ENCODE results near the gene MITF. TPM values are rescaled to one million over a fixed set of nuclear protein-coding genes. Genes with fewer than 3 reads are reported as not detected.

MITF gene
- total and polyA plus RNA-seq, 2 of the 4 experiments (the other 2 are of a cell fraction) = 6.5 to 16.7 TPM

- Histone ChIP-seq H3K4me3 (ENCODE audit: insufficient read depth, low read depth, low read length) (no peak overlapping the region), H3K9ac (ENCODE audit: low read depth, low read length) (no peak overlapping the region), H2BK120ac (ENCODE audit: low read depth, low read length) (no peak overlapping the region), H2BK15ac (ENCODE audit: low read depth, low read length) (no peak overlapping the region), H3K4me1 (ENCODE audit: control insufficient read depth, insufficient read depth, low read length) (peaks cover 2% of the 10 kb centered on the region), H3K23ac (ENCODE audit: low read depth, low read length) (no peak overlapping the region), H3K4me2 (ENCODE audit: low read depth, low read length) (no peak overlapping the region), H3K56ac (ENCODE audit: extremely low read depth, insufficient read depth, low read length) (no peak overlapping the region), H4K20me1 (ENCODE audit: insufficient read depth, low read length) (no peaks in the 10 kb centered on the region), H3K4ac (ENCODE audit: low read depth, low read length) (no peak overlapping the region), H3K36me3 (ENCODE audit: control insufficient read depth, insufficient read depth, low read length) (no peaks in the 10 kb centered on the region), H3K27ac (ENCODE audit: insufficient read depth, low read length) (no peak overlapping the region), H2BK20ac (ENCODE audit: low read depth, low read length) (no peak overlapping the region), H2BK5ac (ENCODE audit: low read depth, low read length, poor library complexity, severe bottlenecking) (no peak overlapping the region), H4K8ac (ENCODE audit: low read depth in 2 of 2, low read length in 2 of 2) (no peak overlapping the region), H3K79me1 (ENCODE audit: low read depth in 1 of 2, low read length in 2 of 2) (peaks cover 25 to 36% of the 10 kb centered on the region in 2 experiments), H2AK9ac (replicated peaks; ENCODE audit: low read depth, low read length, poor library complexity) (no peak overlapping the region), H3K9me1 (ENCODE audit: insufficient read depth, low read length) (no peaks in the 10 kb centered on the region; the same call in 1 of the 2 replicates), H2AFZ (replicated peaks; ENCODE audit: low read length, poor library complexity) (no peak overlapping the region), H4K5ac (ENCODE audit: low read depth, low read length) (peak overlapping the region; percentile 40; the same call in 1 of the 2 replicates), H4K91ac (ENCODE audit: insufficient read depth, low read depth, low read length) (no peak overlapping the region), H3K9me3 (ENCODE audit: control insufficient read depth, insufficient read depth, low read length) (peaks cover 5% of the 10 kb centered on the region), H3K18ac (ENCODE audit: low read depth, low read length) (peak overlapping the region; percentile 8; the same call in 1 of the 2 replicates), H2AK5ac (ENCODE audit: low read depth, low read length) (no peak overlapping the region), H3K14ac (replicated peaks; ENCODE audit: low read depth, low read length) (no peak overlapping the region), H3K27me3 (ENCODE audit: control insufficient read depth, insufficient read depth, low read length) (no peaks in the 10 kb centered on the region)
- dilution Hi-C loops (cut with HindIII; ENCODE audit: low sequenced_read_pairs, unreplicated experiment) (no loop called here), in situ Hi-C loops (cut with MboI; ENCODE audit: low sequenced_read_pairs) (no loop called here), intact Hi-C loops (cut with micrococcal nuclease) (no loop called here)
- POLR2A ChIA-PET (ENCODE audit: unreplicated experiment) = no interaction called here
- ATAC-seq (ENCODE audit: low read depth) (no peak), DNase-seq (no peak)
- TF ChIP-seq MAFK (IDR thresholded peaks at IDR 0.05; ENCODE audit: low read depth, low read length) (no peak), BHLHE40 (IDR thresholded peaks at IDR 0.05; ENCODE audit: low read depth, low read length) (no peak), CEBPB (IDR thresholded peaks at IDR 0.05; ENCODE audit: low read depth, low read length) (no peak), RCOR1 (IDR thresholded peaks at IDR 0.05; ENCODE audit: insufficient replicate concordance, low read length) (no peak), POLR2A (IDR thresholded peaks at IDR 0.05; ENCODE audit: low read depth, low read length) (no peak), RAD21 (IDR thresholded peaks at IDR 0.05; ENCODE audit: low read length) (no peak), SMC3 (IDR thresholded peaks at IDR 0.05; ENCODE audit: low read depth, low read length) (no peak), ELK1 (IDR thresholded peaks at IDR 0.05; ENCODE audit: borderline replicate concordance, low read depth, low read length) (no peak), MXI1 (IDR thresholded peaks at IDR 0.05; ENCODE audit: borderline replicate concordance, low read depth, low read length) (no peak), USF2 (IDR thresholded peaks at IDR 0.05; ENCODE audit: low read depth, low read length) (no peak), FOS (IDR thresholded peaks at IDR 0.05; ENCODE audit: low read depth, low read length) (no peak)
- no CpG with 5 or more reads among the region's 2 CpGs for WGBS, 2 experiments (ENCODE audit: extremely low coverage in 2 of 2, insufficient read length in 1 of 2)
- no TSS peak for BruUV-seq (replicated peaks)
- CTCF ChIA-PET = no interaction called here
Measured at GRCh38 chr3:69906351-69906966, 167.2 kb downstream of the MITF start.

Data from IMR-90 (cell line).